GM12872 (cell line): Measurements from ENCODE around the gene RTL5.

Experiments
- TF ChIP-seq, protein P1 (sequence below): IDR thresholded peaks from 3 replicates; pipeline ENCODE4 v1.5.1; 2011; ENCODE audit warnings: low read depth, mild to moderate bottlenecking, low read length, moderate library complexity; ENCODE audit not compliant: insufficient read depth

RTL5 gene

DNA sequence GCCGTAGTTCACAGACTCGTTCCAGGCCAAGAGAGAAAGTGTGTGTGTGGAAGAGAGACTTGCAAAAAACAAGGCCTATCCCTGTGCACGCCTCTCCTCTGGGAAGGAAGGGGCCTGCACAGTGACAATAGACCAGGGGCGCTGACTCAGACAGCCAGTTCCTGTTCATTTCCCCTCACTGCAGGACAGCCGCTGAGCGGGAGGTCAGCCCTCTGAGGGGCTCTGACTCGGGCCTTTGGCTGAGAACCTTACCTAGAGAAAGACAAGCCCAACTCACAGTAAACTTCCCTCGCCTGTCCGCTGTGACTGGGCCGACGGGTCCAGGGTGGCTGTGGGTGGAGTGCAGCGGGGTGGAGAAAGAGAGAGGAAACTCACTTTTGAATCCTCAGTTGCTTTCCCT is 52.1 kb downstream of the RTL5 start:
- TF ChIP-seq, protein P1, sequence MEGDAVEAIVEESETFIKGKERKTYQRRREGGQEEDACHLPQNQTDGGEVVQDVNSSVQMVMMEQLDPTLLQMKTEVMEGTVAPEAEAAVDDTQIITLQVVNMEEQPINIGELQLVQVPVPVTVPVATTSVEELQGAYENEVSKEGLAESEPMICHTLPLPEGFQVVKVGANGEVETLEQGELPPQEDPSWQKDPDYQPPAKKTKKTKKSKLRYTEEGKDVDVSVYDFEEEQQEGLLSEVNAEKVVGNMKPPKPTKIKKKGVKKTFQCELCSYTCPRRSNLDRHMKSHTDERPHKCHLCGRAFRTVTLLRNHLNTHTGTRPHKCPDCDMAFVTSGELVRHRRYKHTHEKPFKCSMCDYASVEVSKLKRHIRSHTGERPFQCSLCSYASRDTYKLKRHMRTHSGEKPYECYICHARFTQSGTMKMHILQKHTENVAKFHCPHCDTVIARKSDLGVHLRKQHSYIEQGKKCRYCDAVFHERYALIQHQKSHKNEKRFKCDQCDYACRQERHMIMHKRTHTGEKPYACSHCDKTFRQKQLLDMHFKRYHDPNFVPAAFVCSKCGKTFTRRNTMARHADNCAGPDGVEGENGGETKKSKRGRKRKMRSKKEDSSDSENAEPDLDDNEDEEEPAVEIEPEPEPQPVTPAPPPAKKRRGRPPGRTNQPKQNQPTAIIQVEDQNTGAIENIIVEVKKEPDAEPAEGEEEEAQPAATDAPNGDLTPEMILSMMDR: no peak

DNA sequence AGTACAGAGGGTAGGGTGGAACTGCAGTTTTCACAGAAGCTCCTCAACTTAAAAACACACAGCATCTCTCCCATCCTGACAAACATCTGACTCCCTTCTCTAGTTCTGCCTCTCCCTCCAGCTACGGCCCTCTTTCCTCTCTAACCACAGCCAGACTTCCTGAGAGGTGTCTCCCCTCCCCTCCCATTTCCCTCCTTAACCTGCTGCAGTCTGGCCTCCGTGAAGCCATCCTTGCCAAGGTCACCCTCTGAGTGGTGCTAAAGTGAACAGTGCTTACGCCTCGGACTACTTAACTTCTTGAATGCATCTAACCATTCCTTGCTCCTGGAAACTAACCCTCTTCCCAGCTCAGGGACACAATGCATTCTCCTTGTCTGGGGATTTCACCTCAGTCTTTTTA is 53.3 kb downstream of the RTL5 start:
- TF ChIP-seq, protein P1: no peak
